B cell (primary cell): Measurements from ENCODE around the gene L3MBTL4. TPM values are rescaled to one million over a fixed set of nuclear protein-coding genes. Genes with fewer than 3 reads are reported as not detected.

Source experiments
- ATAC-seq: fragments of 200-7000 bp; cut with Tn5 transposase; one replicate; pipeline ENCODE4 v1.10.0; 2021; ENCODE audit warnings: low read depth, mild to moderate bottlenecking, moderate number of reproducible peaks, moderate library complexity
- CTCF ChIA-PET: fragments of 350-600 bp; sonication (Branson Sonifier 250); formaldehyde crosslinking; loops from one replicate; lab custom pipeline; 2021; ENCODE audit warnings: antibody characterized with exemption, inconsistent platforms; lab: Charles Lee
- POLR2A ChIA-PET: fragments of 350-600 bp; sonication (Branson Sonifier 250); formaldehyde crosslinking; loops from one replicate; lab custom pipeline; 2021; ENCODE audit warnings: antibody characterized with exemption; lab: Charles Lee
- DNase-seq: peaks from one replicate; pipeline ENCODE4 v3.0.0; 2013
- H2AFZ ChIP-seq: 2 replicates; pipeline ENCODE4 v1.6.1; 2012; ENCODE audit warnings: mild to moderate bottlenecking, low read depth, low read length; ENCODE audit not compliant: insufficient read depth, poor library complexity, severe bottlenecking
- H3K27ac ChIP-seq, 2 donors: 1 replicate in 1 of 2; 2 replicates in 1 of 2; pipeline ENCODE4 v1.5.1; 2012 to 2013; ENCODE audit warnings: low read length in 2 of 2, mild to moderate bottlenecking in 2 of 2, moderate library complexity in 1 of 2
- H3K27me3 ChIP-seq, 4 experiments: fragments of 200-600 bp in 1 of 4; sonication (generic) in 1 of 4; replicated peaks in 1 of 4; 1 replicate in 2 of 4; 2 replicates in 2 of 4; pipeline versions ENCODE4 v1.6.1 to v1.7.0; 2013 to 2016; ENCODE audit warnings: low read length in 3 of 4, mild to moderate bottlenecking in 2 of 4, mixed read lengths in 1 of 4, moderate library complexity in 1 of 4; ENCODE audit not compliant: insufficient read depth in 4 of 4, control insufficient read depth in 3 of 4; ENCODE audit errors: control extremely low read depth in 1 of 4
- H3K36me3 ChIP-seq, 2 experiments: replicated peaks in 1 of 2; 1 replicate in 1 of 2; 2 replicates in 1 of 2; pipeline versions ENCODE4 v1.6.1 to v1.7.1; 2013; ENCODE audit warnings: low read length in 1 of 2; ENCODE audit not compliant: insufficient read depth in 2 of 2, control insufficient read depth in 1 of 2; ENCODE audit errors: control extremely low read depth in 1 of 2, extremely low read depth in 1 of 2
- H3K4me1 ChIP-seq, 2 donors: fragments of 200-600 bp in 1 of 2; sonication (generic) in 1 of 2; 1 replicate in 1 of 2; 2 replicates in 1 of 2; pipeline versions ENCODE4 v1.5.1 to v1.6.1; 2013 to 2017; ENCODE audit warnings: low read length in 2 of 2; ENCODE audit not compliant: control insufficient read depth in 2 of 2, insufficient read depth in 2 of 2
- H3K4me2 ChIP-seq: replicated peaks from 2 replicates; pipeline ENCODE3; 2012; ENCODE audit warnings: mild to moderate bottlenecking, low read depth, low read length; ENCODE audit not compliant: poor library complexity, severe bottlenecking
- H3K4me3 ChIP-seq, 5 experiments: fragments of 200-600 bp in 1 of 5; sonication (generic) in 1 of 5; 1 replicate in 3 of 5; 2 replicates in 2 of 5; pipeline versions ENCODE4 v1.5.1 to v1.7.0; 2011 to 2016; ENCODE audit warnings: low read length in 4 of 5, mild to moderate bottlenecking in 4 of 5, low read depth in 2 of 5, control low read depth in 1 of 5, moderate library complexity in 1 of 5; ENCODE audit not compliant: insufficient read depth in 1 of 5; ENCODE audit errors: control extremely low read depth in 1 of 5, extremely low read depth in 1 of 5
- H3K79me2 ChIP-seq: fragments of 200-600 bp; sonication (generic); one replicate; pipeline ENCODE4 v1.6.0; 2016; ENCODE audit warnings: low read length; ENCODE audit not compliant: control insufficient read depth, insufficient read depth
- H3K9ac ChIP-seq: fragments of 200-600 bp; sonication (generic); 2 replicates; pipeline ENCODE4 v1.6.1; 2017; ENCODE audit warnings: mild to moderate bottlenecking, low read length, moderate library complexity
- H3K9me3 ChIP-seq, 3 donors: one replicate each; pipeline versions ENCODE4 v1.6.1 to v1.7.1; 2013; ENCODE audit warnings: low read length in 2 of 3; ENCODE audit not compliant: control insufficient read depth in 2 of 3, insufficient read depth in 1 of 3; ENCODE audit errors: control extremely low read depth in 1 of 3
- H4K20me1 ChIP-seq: 2 replicates; pipeline ENCODE4 v1.6.0; 2012; ENCODE audit warnings: mild to moderate bottlenecking, low read length; ENCODE audit not compliant: insufficient read depth, control insufficient read depth, poor library complexity, severe bottlenecking
- H3K27ac Mint-ChIP-seq: one replicate; pipeline ENCODE4 v1.8.0; 2021; ENCODE audit warnings: mixed read lengths
- H3K27me3 Mint-ChIP-seq: one replicate; pipeline ENCODE4 v1.8.0; 2021; ENCODE audit warnings: mixed read lengths
- H3K4me1 Mint-ChIP-seq: one replicate; pipeline ENCODE4 v1.8.0; 2021; ENCODE audit warnings: mixed read lengths
- H3K4me3 Mint-ChIP-seq: one replicate; pipeline ENCODE4 v1.8.0; 2021; ENCODE audit warnings: mixed read lengths
- H3K9me3 Mint-ChIP-seq: one replicate; pipeline ENCODE4 v1.8.0; 2022; ENCODE audit warnings: mixed read lengths; ENCODE audit not compliant: insufficient read depth
- CTCF ChIP-seq: fragments of 200-600 bp; IDR thresholded peaks from one replicate; pipeline ENCODE4 v1.8.0; 2022; ENCODE audit warnings: antibody characterized with exemption, mild to moderate bottlenecking
- EZH2 ChIP-seq: IDR thresholded peaks from 2 replicates; pipeline ENCODE4 v1.6.1; 2012; ENCODE audit warnings: borderline replicate concordance, low read depth, mild to moderate bottlenecking, moderate library complexity, low read length; ENCODE audit not compliant: insufficient read depth, poor library complexity, severe bottlenecking
- WGBS: methylation state at CpG from one replicate; pipeline ENCODE4 v1.1.5; 2013; ENCODE audit warnings: missing lambda C conversion rate; ENCODE audit not compliant: insufficient coverage; 5-methylcytosine and 5-hydroxymethylcytosine counted together
- intact Hi-C: fragments of 100-400 bp; cut with micrococcal nuclease; formaldehyde crosslinking; loops from one replicate; pipeline ENCODE4 v1.10.0; 2022
- polyA plus RNA-seq: library from polyadenylated mRNA; depleted of rRNA; stranded (reverse); fragments of >200 nt; gene quantifications from 2 replicates; pipeline ENCODE4 v1.2.3, GENCODE V29; 2012
- total RNA-seq, 2 donors: library from RNA; stranded (reverse); fragments of 120-200 nt in 1 of 2; gene quantifications; 1 replicate in 1 of 2; 2 replicates in 1 of 2; pipeline versions ENCODE4 v1.2.3 to v1.2.4, GENCODE V29; 2013 to 2022

Gene L3MBTL4
- total and polyA plus RNA-seq, 2 donors (not counting 1 experiment from before 2014, with no cell fraction given) = 3.0 to 11.9 TPM

GRCh38 chr18:6248017-6248416, 166.7 kb downstream of the L3MBTL4 start:
- H3K27ac Mint-ChIP-seq = no peak overlapping the region
- CTCF ChIA-PET = no interaction called here

GRCh38 chr18:6242004-6242403, 172.7 kb downstream of the L3MBTL4 start:
- ATAC-seq (no peak), DNase-seq (no peak)
- H3K36me3 ChIP-seq = no peaks in the 10 kb centered on the region
- H2AFZ ChIP-seq = no peak overlapping the region
- H3K9ac ChIP-seq = no peak overlapping the region
- H3K4me3 ChIP-seq = no peak overlapping the region
- ChIA-PET CTCF (no interaction called here), POLR2A (no interaction called here)
- no peaks in the 10 kb centered on the region for H3K9me3 Mint-ChIP-seq
- H4K20me1 ChIP-seq = no peaks in the 10 kb centered on the region
- 94% methylated on average over 11 of the region's 11 CpGs for WGBS
- H3K27ac Mint-ChIP-seq = no peak overlapping the region
- no peak overlapping the region for H3K4me3 Mint-ChIP-seq
- H3K27me3 ChIP-seq = no peaks in the 10 kb centered on the region
- H3K79me2 ChIP-seq = no peaks in the 10 kb centered on the region
- H3K27me3 Mint-ChIP-seq = no peaks in the 10 kb centered on the region
- intact Hi-C loops = no loop called here
- no peak overlapping the region for H3K27ac ChIP-seq
- no peaks in the 10 kb centered on the region for H3K4me1 Mint-ChIP-seq
- H3K9me3 ChIP-seq = no peaks in the 10 kb centered on the region
- TF ChIP-seq EZH2 (no peak), CTCF (no peak)
- H3K4me2 ChIP-seq = no peak overlapping the region
- no peaks in the 10 kb centered on the region for H3K4me1 ChIP-seq

More at GRCh38 chr18:6248017-6248416, 166.7 kb downstream of the L3MBTL4 start:
- H3K4me1 ChIP-seq = no peaks in the 10 kb centered on the region
- H3K27me3 ChIP-seq = no peaks in the 10 kb centered on the region
- intact Hi-C loops = no loop called here
- WGBS = 63% methylated on average over 1 of the region's 2 CpGs
- H4K20me1 ChIP-seq = no peaks in the 10 kb centered on the region
- Mint-ChIP-seq H3K27me3 (no peaks in the 10 kb centered on the region), H3K4me3 (no peak overlapping the region), H3K4me1 (peaks cover 13% of the 10 kb centered on the region), H3K9me3 (no peaks in the 10 kb centered on the region)
- no peak overlapping the region for H2AFZ ChIP-seq
- no peak overlapping the region for H3K9ac ChIP-seq
- ATAC-seq (no peak), DNase-seq (no peak)
- no peak overlapping the region for H3K4me2 ChIP-seq
- POLR2A ChIA-PET = no interaction called here
- H3K79me2 ChIP-seq = no peaks in the 10 kb centered on the region
- TF ChIP-seq CTCF = no peak
- TF ChIP-seq EZH2 = no peak
- H3K4me3 ChIP-seq = no peak overlapping the region
- no peaks in the 10 kb centered on the region for H3K36me3 ChIP-seq
- H3K9me3 ChIP-seq = peaks cover 0 to 4% (median 0%) of the 10 kb centered on the region in 3 donors
- no peak overlapping the region for H3K27ac ChIP-seq
